Loucy (cell line): ENCODE results near the gene USP20.

Experiments
- H2AFZ ChIP-seq: fragments of 200-600 bp; sonication (generic); 2 replicates; pipeline ENCODE4 v1.6.0; 2016; ENCODE audit warnings: antibody characterized with exemption, mild to moderate bottlenecking, low read length, moderate library complexity
- H3F3A ChIP-seq: fragments of 200-600 bp; 2 replicates; pipeline ENCODE4 v1.6.0; 2016; ENCODE audit warnings: antibody characterized with exemption, low read depth, mild to moderate bottlenecking
- H3K27me3 ChIP-seq: fragments of 200-600 bp; sonication (generic); 2 replicates; pipeline ENCODE4 v1.6.1; 2014; ENCODE audit warnings: low read length, mild to moderate bottlenecking; ENCODE audit not compliant: insufficient read depth, poor library complexity, severe bottlenecking
- H3K36me3 ChIP-seq: fragments of 200-600 bp; sonication (generic); 2 replicates; pipeline ENCODE4 v1.6.1; 2016; ENCODE audit warnings: low read length; ENCODE audit not compliant: insufficient read depth
- H3K4me1 ChIP-seq: fragments of 200-600 bp; sonication (generic); 2 replicates; pipeline ENCODE4 v1.5.1; 2014; ENCODE audit warnings: low read length, mild to moderate bottlenecking; ENCODE audit not compliant: insufficient read depth, poor library complexity, severe bottlenecking
- H3K4me2 ChIP-seq: fragments of 200-600 bp; sonication (generic); 2 replicates; pipeline ENCODE4 v1.6.0; 2014; ENCODE audit warnings: antibody characterized with exemption, low read length, low read depth, mild to moderate bottlenecking; ENCODE audit not compliant: poor library complexity, severe bottlenecking
- H3K4me3 ChIP-seq: fragments of 200-600 bp; sonication (generic); 2 replicates; pipeline ENCODE4 v1.5.1; 2014; ENCODE audit warnings: low read length, mild to moderate bottlenecking, mixed read lengths; ENCODE audit not compliant: poor library complexity, severe bottlenecking
- H3K79me2 ChIP-seq: fragments of 200-600 bp; sonication (generic); 2 replicates; pipeline ENCODE4 v1.6.1; 2014; ENCODE audit warnings: low read length; ENCODE audit not compliant: insufficient read depth
- H3K9ac ChIP-seq: fragments of 200-600 bp; sonication (generic); 2 replicates; pipeline ENCODE4 v1.6.0; 2014; ENCODE audit warnings: mild to moderate bottlenecking, low read depth, low read length, moderate library complexity; ENCODE audit not compliant: poor library complexity, severe bottlenecking
- H3K9me2 ChIP-seq: fragments of 200-600 bp; sonication (generic); replicated peaks from 2 replicates; pipeline ENCODE4 v1.6.1; 2016; ENCODE audit warnings: low read depth, low read length, mixed read lengths
- H3K9me3 ChIP-seq: fragments of 200-600 bp; sonication (generic); 2 replicates; pipeline ENCODE4 v1.6.1; 2014; ENCODE audit warnings: mild to moderate bottlenecking, antibody characterized with exemption, low read length, low read depth; ENCODE audit not compliant: insufficient read depth
- H4K20me1 ChIP-seq: fragments of 200-600 bp; sonication (generic); 2 replicates; pipeline ENCODE4 v1.6.0; 2014; ENCODE audit warnings: antibody characterized with exemption, low read length, mild to moderate bottlenecking; ENCODE audit not compliant: insufficient read depth, poor library complexity, severe bottlenecking
- EZH2phosphoT487 ChIP-seq: fragments of 200-600 bp; IDR thresholded peaks from 2 replicates; pipeline ENCODE4 v1.6.1; 2018; ENCODE audit warnings: antibody characterized with exemption, mild to moderate bottlenecking, moderate library complexity, borderline replicate concordance
- TF ChIP-seq, protein P1 (sequence below): fragments of 200-600 bp; sonication (generic); conservative IDR thresholded peaks from 2 replicates; pipeline ENCODE4 v1.5.1; 2014; ENCODE audit warnings: mild to moderate bottlenecking, antibody characterized with exemption, low read length

Gene USP20

DNA sequence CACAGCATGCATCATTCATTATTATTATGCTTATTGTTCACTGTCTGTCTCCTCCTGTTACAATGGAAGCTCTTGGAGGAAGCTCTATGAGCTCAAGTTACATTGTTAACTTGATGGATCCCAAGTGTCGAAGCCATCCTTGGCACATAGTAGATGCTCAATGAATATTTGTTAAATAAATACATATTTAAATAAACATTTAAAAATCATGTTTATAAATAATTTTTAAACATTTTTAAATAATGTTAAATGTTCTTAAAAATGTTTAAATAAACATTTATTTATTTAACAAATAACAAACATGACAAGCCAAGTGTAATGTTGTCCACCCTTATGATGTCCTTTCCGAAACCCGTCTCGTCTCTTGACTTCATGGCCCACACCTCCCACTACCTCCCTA, 69.5 kb downstream of the USP20 start:
- no peak for TF ChIP-seq EZH2phosphoT487
- TF ChIP-seq, protein P1, sequence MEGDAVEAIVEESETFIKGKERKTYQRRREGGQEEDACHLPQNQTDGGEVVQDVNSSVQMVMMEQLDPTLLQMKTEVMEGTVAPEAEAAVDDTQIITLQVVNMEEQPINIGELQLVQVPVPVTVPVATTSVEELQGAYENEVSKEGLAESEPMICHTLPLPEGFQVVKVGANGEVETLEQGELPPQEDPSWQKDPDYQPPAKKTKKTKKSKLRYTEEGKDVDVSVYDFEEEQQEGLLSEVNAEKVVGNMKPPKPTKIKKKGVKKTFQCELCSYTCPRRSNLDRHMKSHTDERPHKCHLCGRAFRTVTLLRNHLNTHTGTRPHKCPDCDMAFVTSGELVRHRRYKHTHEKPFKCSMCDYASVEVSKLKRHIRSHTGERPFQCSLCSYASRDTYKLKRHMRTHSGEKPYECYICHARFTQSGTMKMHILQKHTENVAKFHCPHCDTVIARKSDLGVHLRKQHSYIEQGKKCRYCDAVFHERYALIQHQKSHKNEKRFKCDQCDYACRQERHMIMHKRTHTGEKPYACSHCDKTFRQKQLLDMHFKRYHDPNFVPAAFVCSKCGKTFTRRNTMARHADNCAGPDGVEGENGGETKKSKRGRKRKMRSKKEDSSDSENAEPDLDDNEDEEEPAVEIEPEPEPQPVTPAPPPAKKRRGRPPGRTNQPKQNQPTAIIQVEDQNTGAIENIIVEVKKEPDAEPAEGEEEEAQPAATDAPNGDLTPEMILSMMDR: no peak
- H3K27me3 ChIP-seq: no peaks in the 10 kb centered on the region
- no peak overlapping the region for H2AFZ ChIP-seq
- no peaks in the 10 kb centered on the region for H4K20me1 ChIP-seq
- H3K4me3 ChIP-seq: no peak overlapping the region
- H3K36me3 ChIP-seq: peaks cover 55% of the 10 kb centered on the region; the same call in 1 of the 2 replicates
- H3K9me2 ChIP-seq: no peaks in the 10 kb centered on the region
- no peaks in the 10 kb centered on the region for H3K4me1 ChIP-seq
- H3K9ac ChIP-seq: no peak overlapping the region
- no peaks in the 10 kb centered on the region for H3K9me3 ChIP-seq
- no peaks in the 10 kb centered on the region for H3F3A ChIP-seq
- H3K4me2 ChIP-seq: no peak overlapping the region
- no peaks in the 10 kb centered on the region for H3K79me2 ChIP-seq

DNA sequence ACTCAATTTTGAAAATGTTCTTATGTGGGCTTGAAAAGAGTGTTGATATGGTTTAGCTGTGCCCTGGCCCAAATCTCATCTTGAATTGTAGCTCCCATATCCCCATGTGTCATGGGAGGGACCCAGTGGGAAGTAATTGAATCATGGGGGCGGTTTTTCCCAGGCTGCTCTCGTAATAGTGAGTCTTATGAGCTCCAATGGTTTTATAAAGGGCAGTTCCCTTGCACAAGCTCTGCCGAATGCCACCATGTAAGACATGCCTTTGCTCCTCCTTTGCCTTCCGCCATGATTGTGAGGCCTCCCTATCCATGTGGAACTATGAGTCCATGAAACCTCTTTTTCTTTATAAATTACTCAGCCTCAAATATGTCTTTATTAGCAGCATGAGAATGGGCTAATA, 71.0 kb downstream of the USP20 start:
- no peak overlapping the region for H3K4me2 ChIP-seq
- no peaks in the 10 kb centered on the region for H4K20me1 ChIP-seq
- H3K9me3 ChIP-seq: no peaks in the 10 kb centered on the region
- TF ChIP-seq EZH2phosphoT487: no peak
- TF ChIP-seq, protein P1: no peak
- no peaks in the 10 kb centered on the region for H3K9me2 ChIP-seq
- no peaks in the 10 kb centered on the region for H3F3A ChIP-seq
- H3K9ac ChIP-seq: no peak overlapping the region
- H3K4me1 ChIP-seq: no peaks in the 10 kb centered on the region
- no peak overlapping the region for H2AFZ ChIP-seq
- H3K4me3 ChIP-seq: no peak overlapping the region
- H3K36me3 ChIP-seq: peaks cover 45% of the 10 kb centered on the region; the same call in 1 of the 2 replicates
- no peaks in the 10 kb centered on the region for H3K79me2 ChIP-seq
- H3K27me3 ChIP-seq: no peaks in the 10 kb centered on the region

DNA sequence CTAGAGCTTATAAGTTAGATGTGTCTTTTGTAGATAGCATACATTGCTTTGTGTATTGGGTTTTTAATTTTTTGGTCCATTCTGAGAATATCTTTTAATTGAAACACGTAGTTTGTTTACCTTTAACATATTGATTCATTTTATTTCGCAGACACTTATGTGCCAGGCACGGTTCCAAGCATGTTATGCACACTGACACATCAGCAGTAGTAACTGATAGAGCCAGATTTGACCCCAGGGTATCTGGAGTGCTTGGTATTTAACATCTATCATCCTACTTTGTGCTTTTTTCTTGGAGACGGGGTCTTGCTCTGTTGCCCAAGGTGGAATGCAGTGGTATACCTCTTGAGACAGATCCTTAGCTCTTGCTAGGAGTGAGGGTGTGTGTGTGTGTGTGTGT, 71.9 kb downstream of the USP20 start:
- Histone ChIP-seq H3K79me2 (no peaks in the 10 kb centered on the region), H3K36me3 (peaks cover 39% of the 10 kb centered on the region; the same call in 1 of the 2 replicates), H3K4me3 (no peak overlapping the region), H3F3A (no peaks in the 10 kb centered on the region), H3K27me3 (no peaks in the 10 kb centered on the region), H2AFZ (no peak overlapping the region), H3K9ac (no peak overlapping the region), H3K4me2 (no peak overlapping the region), H3K9me2 (no peaks in the 10 kb centered on the region), H4K20me1 (no peaks in the 10 kb centered on the region), H3K4me1 (no peaks in the 10 kb centered on the region), H3K9me3 (no peaks in the 10 kb centered on the region)
- TF ChIP-seq EZH2phosphoT487: no peak
- TF ChIP-seq, protein P1: no peak
